ENCODE results near the gene C11orf68. TPM values are rescaled to one million over a fixed set of nuclear protein-coding genes. Genes with fewer than 3 reads are reported as not detected.
A peak's percentile ranks its signal among the peaks of the same experiment; 100 is the strongest.

C11orf68 gene
- total RNA-seq, 1 experiment from 2014 or later = 48.0 TPM

DNA sequence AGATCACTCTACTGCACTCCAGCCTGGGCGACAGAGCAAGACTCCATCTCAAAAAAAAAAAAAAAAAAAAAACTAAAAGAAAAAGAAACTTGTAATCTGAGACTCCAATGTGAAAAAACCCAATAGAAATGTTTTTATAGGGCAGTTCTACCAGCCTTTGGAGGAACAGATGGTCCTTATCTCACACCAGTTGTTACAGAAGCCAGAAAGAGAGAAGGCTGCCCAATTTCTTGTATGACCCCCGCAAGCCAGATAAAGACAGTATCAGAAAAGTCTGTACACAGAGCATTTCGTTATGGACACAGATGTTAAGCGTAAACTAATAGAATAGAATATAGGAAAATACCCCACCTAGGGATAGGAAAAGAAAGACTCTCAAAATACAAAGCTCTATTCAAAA is 15.2 kb upstream of the C11orf68 start:
- TF ChIP-seq, protein P1, sequence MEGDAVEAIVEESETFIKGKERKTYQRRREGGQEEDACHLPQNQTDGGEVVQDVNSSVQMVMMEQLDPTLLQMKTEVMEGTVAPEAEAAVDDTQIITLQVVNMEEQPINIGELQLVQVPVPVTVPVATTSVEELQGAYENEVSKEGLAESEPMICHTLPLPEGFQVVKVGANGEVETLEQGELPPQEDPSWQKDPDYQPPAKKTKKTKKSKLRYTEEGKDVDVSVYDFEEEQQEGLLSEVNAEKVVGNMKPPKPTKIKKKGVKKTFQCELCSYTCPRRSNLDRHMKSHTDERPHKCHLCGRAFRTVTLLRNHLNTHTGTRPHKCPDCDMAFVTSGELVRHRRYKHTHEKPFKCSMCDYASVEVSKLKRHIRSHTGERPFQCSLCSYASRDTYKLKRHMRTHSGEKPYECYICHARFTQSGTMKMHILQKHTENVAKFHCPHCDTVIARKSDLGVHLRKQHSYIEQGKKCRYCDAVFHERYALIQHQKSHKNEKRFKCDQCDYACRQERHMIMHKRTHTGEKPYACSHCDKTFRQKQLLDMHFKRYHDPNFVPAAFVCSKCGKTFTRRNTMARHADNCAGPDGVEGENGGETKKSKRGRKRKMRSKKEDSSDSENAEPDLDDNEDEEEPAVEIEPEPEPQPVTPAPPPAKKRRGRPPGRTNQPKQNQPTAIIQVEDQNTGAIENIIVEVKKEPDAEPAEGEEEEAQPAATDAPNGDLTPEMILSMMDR (IDR thresholded peaks at IDR 0.05; ENCODE audit: unreplicated experiment) = no peak
- H3K36me3 Mint-ChIP-seq (ENCODE audit: insufficient read depth, unreplicated experiment) = no peaks in the 10 kb centered on the region
- H3K9me3 Mint-ChIP-seq (ENCODE audit: unreplicated experiment) = no peaks in the 10 kb centered on the region
- H3K4me3 Mint-ChIP-seq (ENCODE audit: unreplicated experiment) = no peak overlapping the region
- POLR2A ChIA-PET = interaction anchor here (0.6 to 0.8 kb wide), 2 partner anchors 222 to 262 kb away, joined by 3 to 5 read pairs; no protein-coding TSS in a partner anchor
- no TSS peak for BruUV-seq (replicated peaks)
- no peaks in the 10 kb centered on the region for H3K27me3 Mint-ChIP-seq (ENCODE audit: insufficient read depth, unreplicated experiment)
- no peak for DNase-seq (ENCODE audit: unreplicated experiment)
- CTCF ChIA-PET = interaction anchor here (0.6 kb wide), 1 partner anchor 24 kb away, joined by 4 read pairs; no protein-coding TSS in a partner anchor
- no peaks in the 10 kb centered on the region for H3K4me1 Mint-ChIP-seq (ENCODE audit: insufficient read depth, unreplicated experiment)
- no peak overlapping the region for H3K27ac Mint-ChIP-seq (ENCODE audit: low read depth, unreplicated experiment)
- intact Hi-C loops (cut with micrococcal nuclease) = no loop called here

DNA sequence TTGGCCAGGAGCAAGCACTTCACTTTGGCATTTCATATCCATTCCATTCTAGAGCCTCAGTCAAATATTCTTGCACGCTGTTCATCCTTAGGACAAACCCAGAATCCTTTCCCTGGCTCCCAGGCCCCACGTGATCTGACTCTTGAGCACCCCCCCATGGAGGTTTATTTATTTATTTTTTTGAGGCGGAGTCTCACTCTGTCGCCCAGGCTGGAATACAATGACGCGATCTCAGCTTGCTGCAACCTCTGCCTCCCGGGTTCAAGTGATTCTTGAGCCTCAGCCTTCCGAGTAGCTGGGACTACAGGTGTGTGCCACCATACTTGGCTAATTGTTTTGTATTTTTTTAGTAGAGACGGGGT is 13.7 kb upstream of the C11orf68 start:
- TF ChIP-seq, protein P1 (IDR thresholded peaks at IDR 0.05; ENCODE audit: unreplicated experiment) = no peak
- H3K4me3 Mint-ChIP-seq (ENCODE audit: unreplicated experiment) = no peak overlapping the region
- no peaks in the 10 kb centered on the region for H3K9me3 Mint-ChIP-seq (ENCODE audit: unreplicated experiment)
- H3K27ac Mint-ChIP-seq (ENCODE audit: low read depth, unreplicated experiment) = no peak overlapping the region
- no peaks in the 10 kb centered on the region for H3K4me1 Mint-ChIP-seq (ENCODE audit: insufficient read depth, unreplicated experiment)
- DNase-seq (ENCODE audit: unreplicated experiment) = peak; percentile 9
- no TSS peak for BruUV-seq (replicated peaks)
- no peaks in the 10 kb centered on the region for H3K27me3 Mint-ChIP-seq (ENCODE audit: insufficient read depth, unreplicated experiment)
- ChIA-PET CTCF (interaction anchor here (0.6 to 2.1 kb wide), 3 partner anchors 9 to 986 kb away, joined by 3 to 9 read pairs (median 3); no protein-coding TSS in a partner anchor), POLR2A (no interaction called here)
- intact Hi-C loops (cut with micrococcal nuclease) = no loop called here
- H3K36me3 Mint-ChIP-seq (ENCODE audit: insufficient read depth, unreplicated experiment) = no peaks in the 10 kb centered on the region

DNA sequence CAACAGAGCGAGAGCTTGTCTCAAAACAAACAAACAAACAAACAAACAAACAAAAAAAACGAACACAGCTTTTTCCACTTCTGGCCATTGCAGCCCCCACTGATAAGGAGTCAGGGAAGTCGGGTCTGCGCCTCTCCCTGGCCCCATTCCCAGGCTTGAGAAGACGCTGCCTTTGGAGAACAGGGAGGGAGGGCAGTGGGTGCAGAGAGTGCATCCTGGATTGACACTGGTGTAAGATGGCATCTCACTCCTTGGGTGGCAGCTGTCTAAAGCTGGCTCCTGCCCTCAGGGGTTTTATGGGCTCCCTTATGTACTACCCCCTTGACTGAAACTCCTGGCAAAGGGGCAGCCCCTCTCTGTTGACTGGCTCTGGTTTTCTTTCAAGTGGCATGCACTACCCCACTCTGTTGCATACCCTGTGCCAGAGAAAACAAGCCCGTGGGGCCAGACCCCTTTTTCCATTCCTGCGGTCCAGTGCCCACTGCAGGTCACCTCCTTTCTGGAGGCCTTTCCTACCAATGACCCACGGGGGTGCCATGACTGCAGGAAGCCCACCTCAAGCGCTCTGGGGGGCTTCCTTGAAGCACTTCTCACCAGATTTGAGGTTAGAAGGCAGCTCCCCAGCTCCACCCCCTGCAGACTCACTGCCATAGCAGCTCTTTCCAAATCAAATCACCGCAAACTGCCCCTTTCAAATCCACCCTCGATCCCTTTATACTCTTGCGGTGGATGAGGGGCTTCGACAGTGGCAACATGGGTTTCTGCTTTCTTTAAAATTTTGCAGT is 13.1 kb upstream of the C11orf68 start:
- intact Hi-C loops (cut with micrococcal nuclease) = no loop called here
- H3K27ac Mint-ChIP-seq (ENCODE audit: low read depth, unreplicated experiment) = no peak overlapping the region
- no peaks in the 10 kb centered on the region for H3K9me3 Mint-ChIP-seq (ENCODE audit: unreplicated experiment)
- POLR2A ChIA-PET = interaction anchor here (0.6 kb wide), 1 partner anchor 41 kb away, joined by 3 read pairs; the partner anchor contains the start of gene CCDC85B
- DNase-seq (ENCODE audit: unreplicated experiment) = no peak
- CTCF ChIA-PET = interaction anchor here (0.6 to 2.1 kb wide), 3 partner anchors 9 to 260 kb away, joined by 3 to 9 read pairs (median 5); no protein-coding TSS in a partner anchor
- no peaks in the 10 kb centered on the region for H3K4me1 Mint-ChIP-seq (ENCODE audit: insufficient read depth, unreplicated experiment)
- H3K4me3 Mint-ChIP-seq (ENCODE audit: unreplicated experiment) = no peak overlapping the region
- TF ChIP-seq, protein P1 (IDR thresholded peaks at IDR 0.05; ENCODE audit: unreplicated experiment) = no peak
- BruUV-seq (replicated peaks) = no TSS peak
- no peaks in the 10 kb centered on the region for H3K36me3 Mint-ChIP-seq (ENCODE audit: insufficient read depth, unreplicated experiment)
- no peaks in the 10 kb centered on the region for H3K27me3 Mint-ChIP-seq (ENCODE audit: insufficient read depth, unreplicated experiment)

DNA sequence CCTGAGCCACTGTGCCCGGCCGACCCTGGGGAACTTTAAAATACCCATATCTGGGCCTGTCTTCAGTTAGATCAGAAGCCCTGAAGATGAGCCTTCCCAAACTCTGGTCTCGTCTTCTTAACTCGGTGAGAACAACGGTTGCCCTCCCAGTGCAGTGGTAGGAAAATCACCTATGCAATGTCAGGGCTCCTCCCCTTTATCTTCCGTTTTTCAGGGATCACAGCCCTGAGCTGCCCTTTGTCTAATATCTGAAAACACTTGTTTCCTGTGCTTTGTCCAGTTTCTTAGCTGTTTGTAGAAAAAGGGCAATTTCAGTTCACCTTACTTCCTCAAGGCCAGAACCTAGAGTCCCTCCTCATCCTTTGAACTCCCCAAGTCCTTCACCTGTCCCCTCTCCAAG is 9.8 kb upstream of the C11orf68 start:
- ChIA-PET CTCF (no interaction called here), POLR2A (interaction anchor here (1.0 kb wide), 1 partner anchor 9 kb away, joined by 3 read pairs; no protein-coding TSS in a partner anchor)
- Mint-ChIP-seq H3K4me1 (ENCODE audit: insufficient read depth, unreplicated experiment) (no peaks in the 10 kb centered on the region), H3K36me3 (ENCODE audit: insufficient read depth, unreplicated experiment) (no peaks in the 10 kb centered on the region), H3K9me3 (ENCODE audit: unreplicated experiment) (no peaks in the 10 kb centered on the region), H3K27ac (ENCODE audit: low read depth, unreplicated experiment) (no peak overlapping the region), H3K4me3 (ENCODE audit: unreplicated experiment) (no peak overlapping the region), H3K27me3 (ENCODE audit: insufficient read depth, unreplicated experiment) (no peaks in the 10 kb centered on the region)
- no peak for DNase-seq (ENCODE audit: unreplicated experiment)
- TF ChIP-seq, protein P1 (IDR thresholded peaks at IDR 0.05; ENCODE audit: unreplicated experiment) = no peak
- intact Hi-C loops (cut with micrococcal nuclease) = no loop called here
- BruUV-seq (replicated peaks) = no TSS peak
